AG08396 (cell line): ENCODE data around the gene BSX.

Experiments
- DNase-seq: peaks from one replicate; pipeline ENCODE4 v3.0.0; 2012; ENCODE audit warnings: low spot score, mixed read lengths

Gene BSX

GRCh38 chr11:122954455-122954854 is 27.2 kb downstream of the BSX start:
- no peak for DNase-seq

GRCh38 chr11:122951211-122951610 is 30.4 kb downstream of the BSX start:
- no peak for DNase-seq

DNA sequence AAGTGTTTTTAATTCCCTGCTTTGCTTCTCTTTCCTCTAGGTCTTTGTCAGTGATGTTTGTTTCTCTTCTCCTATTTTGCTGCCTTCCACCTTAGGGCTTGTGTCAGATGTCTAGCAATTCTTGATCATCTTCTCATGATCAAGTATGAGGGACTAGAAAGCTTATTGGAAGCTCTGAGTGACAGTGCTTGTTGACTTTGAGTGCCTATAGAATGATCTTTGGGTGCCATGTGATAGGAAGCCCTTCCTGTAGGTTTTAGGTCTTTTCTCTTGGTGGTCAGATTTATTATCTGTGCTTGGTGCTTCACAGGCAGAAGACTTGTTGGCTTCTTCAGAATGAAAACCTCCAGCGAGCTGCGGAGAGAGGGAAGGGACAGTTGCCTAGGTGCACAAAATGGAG is 43.1 kb downstream of the BSX start:
- DNase-seq: no peak

DNA sequence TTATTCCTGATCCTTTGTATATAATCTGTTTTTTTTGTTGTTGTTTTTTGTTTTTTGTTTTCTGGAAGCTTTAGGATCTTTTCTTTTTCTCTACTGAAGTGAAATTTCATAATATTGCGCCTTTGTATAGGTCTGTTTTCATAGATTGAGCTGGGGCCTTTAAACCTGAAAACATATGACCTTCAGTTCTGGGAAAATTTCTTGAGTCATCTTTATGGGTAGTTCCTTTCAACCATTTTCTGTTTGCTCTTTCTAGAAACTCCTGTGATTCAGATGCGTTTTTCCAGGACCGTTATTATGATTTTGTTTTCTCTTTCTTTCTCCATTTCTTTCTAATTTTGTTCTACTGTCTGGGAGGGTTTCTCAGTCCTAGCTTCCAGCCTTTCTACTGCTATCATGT is 43.7 kb downstream of the BSX start:
- no peak for DNase-seq

DNA sequence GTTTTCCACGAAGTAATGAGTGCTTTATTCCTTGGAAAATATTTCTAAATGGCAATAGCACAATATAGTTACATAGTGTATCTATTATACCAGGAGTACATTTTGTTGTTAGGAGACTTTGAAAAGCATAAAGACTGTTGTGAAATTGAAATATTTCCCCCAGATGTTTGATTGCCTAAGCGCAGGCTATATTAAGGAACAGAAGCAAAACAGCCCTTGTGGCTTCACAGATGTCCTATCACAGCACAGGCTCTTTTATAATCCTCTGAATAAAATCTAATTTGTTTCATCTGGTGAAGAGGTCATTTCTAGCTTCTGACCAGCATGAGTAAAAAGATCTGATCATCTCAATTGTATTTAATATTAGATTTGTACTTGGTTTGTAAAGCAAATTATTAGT is 48.2 kb downstream of the BSX start:
- no peak for DNase-seq

- no peak for DNase-seq
Observed at GRCh38 chr11:122931510-122931909, 50.1 kb downstream of the BSX start.
